Ovary (tissue), 9 donors: ENCODE measurements around the gene PSMC1. TPM values are rescaled to one million over a fixed set of nuclear protein-coding genes. Genes with fewer than 3 reads are reported as not detected.

Source experiments
- DNase-seq, 5 donors: peaks; one replicate each; pipeline ENCODE4 v3.0.0-alpha.2; 2019 to 2020
- H3K27ac ChIP-seq, 2 donors: fragments of 200-600 bp; one replicate each; pipeline versions ENCODE4 v1.5.1 to v1.8.0; 2019 to 2022
- H3K27me3 ChIP-seq: fragments of 200-600 bp; one replicate; pipeline ENCODE4 v1.8.0; 2022
- H3K36me3 ChIP-seq: fragments of 200-600 bp; sonication (generic); one replicate; pipeline ENCODE4 v1.5.1; 2019
- H3K4me1 ChIP-seq: one replicate; pipeline ENCODE4 v1.8.1; 2013; ENCODE audit warnings: mild to moderate bottlenecking, moderate library complexity; ENCODE audit not compliant: insufficient read depth
- H3K4me3 ChIP-seq: fragments of 200-600 bp; sonication (generic); one replicate; pipeline ENCODE4 v1.5.1; 2017
- H3K9me3 ChIP-seq, 2 donors: fragments of 200-600 bp in 1 of 2; sonication (generic) in 1 of 2; one replicate each; pipeline versions ENCODE4 v1.5.1 to v1.8.1; 2013 to 2019; ENCODE audit warnings: mild to moderate bottlenecking in 1 of 2, moderate library complexity in 1 of 2
- CTCF ChIP-seq, 3 donors: fragments of 450-650 bp in 2 of 3; fragments of 200-600 bp in 1 of 3; IDR thresholded peaks; one replicate each; pipeline versions ENCODE4 v1.5.1 to v1.8.0; 2016 to 2022; ENCODE audit warnings: antibody characterized with exemption in 3 of 3, mild to moderate bottlenecking in 1 of 3
- EP300 ChIP-seq: sonication (generic); formaldehyde crosslinking; IDR thresholded peaks from one replicate; pipeline ENCODE4 v1.6.1; 2017; ENCODE audit warnings: antibody characterized with exemption
- POLR2A ChIP-seq: fragments of 450-650 bp; IDR thresholded peaks from one replicate; pipeline ENCODE4 v1.6.1; 2017; ENCODE audit warnings: antibody characterized with exemption, mild to moderate bottlenecking, moderate library complexity
- WGBS, 3 donors: extraction: QIAGEN DNeasy Blood & Tissue Kit in 1 of 3; methylation state at CpG; one replicate each; pipeline versions ENCODE4 v1.1.5 to v1.1.7; 2013 to 2017; 5-methylcytosine and 5-hydroxymethylcytosine counted together
- intact Hi-C, 4 donors: fragments of 100-400 bp; cut with DNase I; formaldehyde crosslinking; loops; one replicate each; pipeline versions ENCODE4 v1.11.0 to v1.15.1; 2022 to 2023
- polyA plus RNA-seq, 2 donors: library from polyadenylated mRNA; stranded (reverse); fragments of 200-250 nt in 1 of 2; fragments of 350-450 nt in 1 of 2; fragmentation: Illumina TruSeq in 1 of 2; extraction: RNeasy Lipid Tissue Mini Kit (QIAGEN cat#74804) in 1 of 2; gene quantifications; one replicate each; pipeline ENCODE4 v1.2.3, GENCODE V29; 2013 to 2014
- total RNA-seq, 7 donors: library from RNA; depleted of rRNA in 2 of 7; stranded (reverse); fragments of >200 nt in 2 of 7; fragmentation: NEBNext Ultra II Directional in 3 of 7; extraction: Animal tissue kit (Norgen Biotek cat#: 25700) in 3 of 7; gene quantifications; one replicate each; pipeline versions ENCODE4 v1.1.0 to v1.2.4, GENCODE V29; 2016 to 2023
- donor health status: DM: no; HTN: no; CAD: no; lungs with moderate emphysema.
- donor health status: DM: no; HTN: no; CAD: no.
- donor health status: Bipolar disorder and iron deficiency.
- donor health status: DM: yes; HTN: yes; CAD: no.
- donor health status: DM: no; HTN: no; CAD: no.
- donor health status: DM: yes; HTN: yes; CAD: no.

The PSMC1 gene
- total and polyA plus RNA-seq, 9 donors: 32.3 to 212 (median 66.8) TPM

GRCh38 chr14:90268420-90268819, 12.1 kb downstream of the PSMC1 start:
- DNase-seq: no peak
- Histone ChIP-seq H3K4me3 (no peak overlapping the region), H3K27me3 (no peaks in the 10 kb centered on the region), H3K36me3 (no peaks in the 10 kb centered on the region), H3K4me1 (no peaks in the 10 kb centered on the region), H3K27ac (no peak overlapping the region), H3K9me3 (no peaks in the 10 kb centered on the region)
- WGBS, 3 donors: 85 to 88% (median 88%) methylated on average over 4 of the region's 4 CpGs
- TF ChIP-seq POLR2A (no peak), CTCF (IDR thresholded peaks at IDR 0.05) (no peak)
- intact Hi-C loops: no loop called here

- Histone ChIP-seq H3K36me3 (no peaks in the 10 kb centered on the region), H3K4me1 (peaks cover 2% of the 10 kb centered on the region), H3K4me3 (no peak overlapping the region), H3K27me3 (no peaks in the 10 kb centered on the region), H3K9me3 (no peaks in the 10 kb centered on the region), H3K27ac (no peak overlapping the region)
- no peak for DNase-seq
- TF ChIP-seq POLR2A (no peak), CTCF (IDR thresholded peaks at IDR 0.05) (no peak), EP300 (no peak)
- intact Hi-C loops: no loop called here
- whole genome bisulfite sequencing, 3 donors: 65 to 72% (median 70%) methylated on average over 10 of the region's 10 CpGs
Observed at GRCh38 chr14:90272523-90272922, 16.2 kb downstream of the PSMC1 start.

GRCh38 chr14:90273532-90273931, 17.2 kb downstream of the PSMC1 start:
- intact Hi-C loops: no loop called here
- Histone ChIP-seq H3K36me3 (no peaks in the 10 kb centered on the region), H3K27ac (no peak overlapping the region), H3K4me1 (peaks cover 2% of the 10 kb centered on the region), H3K4me3 (no peak overlapping the region), H3K9me3 (no peaks in the 10 kb centered on the region), H3K27me3 (no peaks in the 10 kb centered on the region)
- TF ChIP-seq EP300: no peak
- no peak for TF ChIP-seq CTCF (IDR thresholded peaks at IDR 0.05)
- TF ChIP-seq POLR2A: no peak
- WGBS, 3 donors: 57 to 61% (median 58%) methylated on average over 8 of the region's 8 CpGs
- no peak for DNase-seq

GRCh38 chr14:90274019-90274418, 17.7 kb downstream of the PSMC1 start:
- WGBS, 3 donors: 65 to 73% (median 70%) methylated on average over 9 of the region's 9 CpGs
- H3K27me3 ChIP-seq: no peaks in the 10 kb centered on the region
- H3K36me3 ChIP-seq: no peaks in the 10 kb centered on the region
- DNase-seq: no peak
- no peak overlapping the region for H3K27ac ChIP-seq
- peaks cover 2% of the 10 kb centered on the region for H3K4me1 ChIP-seq
- H3K9me3 ChIP-seq: no peaks in the 10 kb centered on the region
- intact Hi-C loops: no loop called here
- TF ChIP-seq POLR2A (no peak), EP300 (no peak), CTCF (IDR thresholded peaks at IDR 0.05) (no peak)
- H3K4me3 ChIP-seq: no peak overlapping the region
